Measurements from ENCODE around the gene SUPT3H.

SUPT3H gene

DNA sequence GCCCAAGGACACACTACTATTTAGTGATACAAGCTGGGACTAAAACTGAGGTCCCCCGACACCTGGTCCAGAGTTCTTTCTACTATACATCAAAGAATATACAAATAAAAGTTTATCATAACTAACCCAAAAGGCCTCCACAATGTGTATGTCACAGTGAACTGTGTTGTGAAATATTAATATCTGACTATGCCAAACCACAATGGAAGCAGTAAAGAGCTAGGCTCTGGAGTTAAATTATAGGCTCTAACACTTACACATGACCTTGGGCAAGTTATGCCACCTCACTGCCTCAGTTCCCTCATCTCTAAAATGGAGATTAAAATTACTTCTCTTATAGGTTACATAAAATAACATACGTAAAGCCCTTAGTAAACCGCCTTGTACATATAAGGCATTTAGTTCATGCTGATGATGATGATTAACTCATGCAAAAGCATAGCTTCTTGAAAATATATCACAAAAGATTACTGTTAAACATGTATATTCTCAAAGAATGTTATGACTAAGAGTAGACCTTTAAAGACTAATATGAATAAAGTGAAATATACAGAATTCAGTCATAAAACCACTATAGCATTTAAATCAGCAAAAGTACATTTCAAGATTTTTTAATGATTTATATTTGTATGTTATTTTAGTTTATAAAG lies 5.7 kb downstream of the SUPT3H start:
- H3K9me3 Mint-ChIP-seq = no peaks in the 10 kb centered on the region
- H3K27me3 Mint-ChIP-seq (ENCODE audit: low read depth) = no peaks in the 10 kb centered on the region
- H3K36me3 Mint-ChIP-seq (ENCODE audit: low read depth) = peaks cover 2% of the 10 kb centered on the region
- no peak overlapping the region for H3K4me3 Mint-ChIP-seq
- H3K27ac Mint-ChIP-seq = no peak overlapping the region
- peaks cover 10% of the 10 kb centered on the region for H3K4me1 Mint-ChIP-seq (ENCODE audit: low read depth)

DNA sequence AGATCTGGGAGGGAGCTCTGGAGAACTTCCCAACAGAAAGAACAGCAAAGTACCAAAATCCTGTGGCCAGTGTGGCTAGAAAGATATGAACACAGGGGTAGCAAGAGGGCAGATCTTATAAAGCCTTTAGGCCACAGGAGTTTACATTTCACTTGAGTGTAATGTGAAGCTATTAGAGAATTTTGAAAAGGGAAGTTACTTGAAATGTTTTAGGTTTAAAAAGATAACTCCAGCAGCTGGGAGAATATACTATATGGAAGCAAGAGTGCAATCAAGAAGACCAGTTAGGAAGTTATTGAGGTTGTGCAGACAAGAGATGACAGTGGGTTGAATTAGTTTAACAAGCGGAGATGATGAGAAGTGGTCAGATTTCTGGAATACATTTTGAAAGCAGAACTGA lies 7.9 kb downstream of the SUPT3H start:
- Mint-ChIP-seq H3K36me3 (ENCODE audit: low read depth) (peaks cover 2% of the 10 kb centered on the region), H3K4me3 (no peak overlapping the region), H3K27ac (no peak overlapping the region), H3K27me3 (ENCODE audit: low read depth) (no peaks in the 10 kb centered on the region), H3K4me1 (ENCODE audit: low read depth) (no peaks in the 10 kb centered on the region), H3K9me3 (no peaks in the 10 kb centered on the region)

DNA sequence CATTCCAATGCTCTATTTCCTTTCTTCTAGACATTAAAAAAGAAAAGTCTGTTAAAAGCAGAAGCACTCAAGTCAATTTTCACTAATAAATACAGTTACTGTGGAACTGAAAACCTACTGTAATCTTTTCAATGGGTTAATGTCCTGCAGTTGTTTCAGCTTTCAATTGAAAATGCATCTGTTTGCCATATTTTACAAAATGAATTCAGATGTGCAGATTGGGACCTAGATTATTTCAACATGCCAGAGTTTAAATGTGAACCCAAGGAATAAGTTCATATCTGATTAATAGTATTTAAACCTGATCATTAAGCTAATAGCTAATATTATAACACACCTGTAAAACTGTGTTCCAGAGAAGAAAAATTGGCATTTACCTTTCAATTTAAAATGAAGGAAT lies 9.7 kb downstream of the SUPT3H start:
- H3K4me3 Mint-ChIP-seq = no peak overlapping the region

DNA sequence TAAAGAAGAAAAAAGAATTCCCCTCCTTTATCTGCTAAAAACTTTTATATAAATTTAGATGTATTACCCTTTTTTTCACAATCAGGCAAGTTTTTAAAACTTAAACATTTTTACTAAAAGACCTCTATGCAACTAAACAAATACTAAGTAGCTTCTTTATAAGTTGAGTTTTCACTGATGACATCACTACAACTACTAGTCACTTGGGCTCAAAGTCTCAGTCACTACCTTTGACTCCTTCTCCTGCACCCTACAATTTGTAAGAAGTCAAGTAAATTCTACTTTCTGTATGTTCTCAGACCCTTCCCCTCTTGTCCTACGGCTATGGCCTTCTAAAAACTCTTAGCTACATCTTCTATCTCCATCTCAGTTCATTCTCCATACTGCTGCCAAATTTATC lies 11.2 kb downstream of the SUPT3H start:
- peaks cover 3% of the 10 kb centered on the region for H3K4me1 Mint-ChIP-seq (ENCODE audit: low read depth)
- no peaks in the 10 kb centered on the region for H3K9me3 Mint-ChIP-seq
- H3K4me3 Mint-ChIP-seq = no peak overlapping the region
- H3K27ac Mint-ChIP-seq = no peak overlapping the region
- H3K27me3 Mint-ChIP-seq (ENCODE audit: low read depth) = no peaks in the 10 kb centered on the region
- H3K36me3 Mint-ChIP-seq (ENCODE audit: low read depth) = peaks cover 6% of the 10 kb centered on the region

More for the DNA sequence above, 9.7 kb downstream of the SUPT3H start:
- Mint-ChIP-seq H3K9me3 (no peaks in the 10 kb centered on the region), H3K36me3 (ENCODE audit: low read depth) (peaks cover 2% of the 10 kb centered on the region), H3K27ac (no peak overlapping the region), H3K27me3 (ENCODE audit: low read depth) (no peaks in the 10 kb centered on the region), H3K4me1 (ENCODE audit: low read depth) (peaks cover 3% of the 10 kb centered on the region)

DNA sequence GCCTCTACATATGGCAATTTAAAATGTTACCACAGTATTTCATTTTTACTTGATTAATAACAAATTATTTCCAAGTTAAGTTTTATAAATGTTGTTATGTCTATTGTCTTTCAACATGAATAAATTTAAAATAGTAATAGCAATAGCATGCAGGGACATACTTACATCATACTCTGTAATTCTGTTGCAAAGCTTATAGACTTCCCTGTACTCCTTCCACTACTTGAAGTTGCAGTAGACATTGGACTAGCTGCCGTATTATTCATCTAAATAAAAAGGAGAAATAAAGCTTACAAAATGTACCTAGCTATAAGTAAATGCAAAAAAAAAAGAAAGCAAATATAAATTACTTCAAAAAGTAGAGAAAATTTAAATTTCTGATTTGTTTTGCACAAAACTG lies 12.7 kb downstream of the SUPT3H start:
- Mint-ChIP-seq H3K4me3 (no peak overlapping the region), H3K27ac (no peak overlapping the region), H3K27me3 (ENCODE audit: low read depth) (no peaks in the 10 kb centered on the region), H3K4me1 (ENCODE audit: low read depth) (peaks cover 3% of the 10 kb centered on the region), H3K9me3 (no peaks in the 10 kb centered on the region), H3K36me3 (ENCODE audit: low read depth) (peaks cover 6% of the 10 kb centered on the region)

DNA sequence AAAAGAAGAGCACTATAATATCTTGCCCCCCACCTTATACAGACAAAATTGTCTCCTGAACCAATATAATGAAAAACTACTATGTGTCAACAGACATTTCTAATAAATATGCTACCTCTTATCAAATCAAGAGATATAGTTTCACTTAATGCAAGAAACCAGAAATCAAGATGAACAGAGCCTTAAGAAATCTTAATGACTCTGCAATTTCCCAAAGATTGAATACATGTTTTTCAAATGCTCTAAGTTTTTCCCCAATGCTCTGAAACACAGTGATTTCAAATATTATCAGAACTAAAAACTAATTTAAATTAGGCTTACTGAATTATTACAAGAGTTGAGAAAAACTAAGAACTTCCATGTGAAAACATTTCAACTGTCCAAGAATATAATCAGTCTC lies 13.3 kb downstream of the SUPT3H start:
- H3K36me3 Mint-ChIP-seq (ENCODE audit: low read depth) = peaks cover 6% of the 10 kb centered on the region
- no peaks in the 10 kb centered on the region for H3K27me3 Mint-ChIP-seq (ENCODE audit: low read depth)
- H3K9me3 Mint-ChIP-seq = no peaks in the 10 kb centered on the region
- peaks cover 3% of the 10 kb centered on the region for H3K4me1 Mint-ChIP-seq (ENCODE audit: low read depth)
- H3K27ac Mint-ChIP-seq = no peak overlapping the region
- H3K4me3 Mint-ChIP-seq = no peak overlapping the region

DNA sequence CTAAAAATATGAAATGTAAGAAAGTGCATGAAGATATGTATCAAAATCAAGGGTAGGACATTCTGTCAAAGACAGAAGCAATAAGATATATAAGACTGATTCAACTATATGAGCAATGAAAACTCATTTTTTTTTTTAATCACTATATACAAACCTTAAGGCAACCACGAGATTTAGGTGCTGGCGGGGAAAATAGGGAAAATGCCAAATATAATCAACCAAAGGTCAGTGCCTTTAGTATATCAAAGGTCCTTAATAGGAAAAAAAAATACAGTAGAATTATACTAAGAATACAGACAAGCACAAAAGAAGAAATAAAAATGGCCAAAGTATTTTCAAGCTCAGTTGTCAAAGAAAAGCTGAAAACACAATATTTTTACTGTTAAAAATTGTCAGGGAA lies 24.1 kb downstream of the SUPT3H start:
- Mint-ChIP-seq H3K4me1 (ENCODE audit: low read depth) (peaks cover 3% of the 10 kb centered on the region), H3K27me3 (ENCODE audit: low read depth) (no peaks in the 10 kb centered on the region), H3K36me3 (ENCODE audit: low read depth) (peaks cover 4% of the 10 kb centered on the region), H3K9me3 (no peaks in the 10 kb centered on the region), H3K27ac (no peak overlapping the region), H3K4me3 (no peak overlapping the region)

DNA sequence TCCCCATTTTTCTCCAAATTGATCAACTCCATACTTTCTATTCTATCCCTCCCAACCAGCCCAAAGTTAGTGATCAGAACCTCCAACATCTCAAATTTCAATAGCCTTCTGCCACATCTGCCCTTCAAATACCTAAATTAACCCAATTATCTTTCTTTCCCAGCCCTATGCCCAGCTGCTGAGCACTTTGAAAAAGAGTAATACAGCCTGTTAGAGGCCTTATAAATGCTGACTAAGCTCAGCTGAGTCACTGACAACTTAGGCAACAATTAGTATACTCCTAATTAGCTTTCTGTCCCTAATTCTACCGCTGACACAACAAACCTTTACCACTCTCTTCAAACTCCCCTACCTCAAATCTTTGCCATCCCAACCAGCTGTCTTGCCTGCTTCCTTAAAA lies 26.1 kb downstream of the SUPT3H start:
- no peaks in the 10 kb centered on the region for H3K9me3 Mint-ChIP-seq
- peaks cover 4% of the 10 kb centered on the region for H3K36me3 Mint-ChIP-seq (ENCODE audit: low read depth)
- no peak overlapping the region for H3K27ac Mint-ChIP-seq
- peaks cover 3% of the 10 kb centered on the region for H3K4me1 Mint-ChIP-seq (ENCODE audit: low read depth)
- no peak overlapping the region for H3K4me3 Mint-ChIP-seq
- H3K27me3 Mint-ChIP-seq (ENCODE audit: low read depth) = no peaks in the 10 kb centered on the region

DNA sequence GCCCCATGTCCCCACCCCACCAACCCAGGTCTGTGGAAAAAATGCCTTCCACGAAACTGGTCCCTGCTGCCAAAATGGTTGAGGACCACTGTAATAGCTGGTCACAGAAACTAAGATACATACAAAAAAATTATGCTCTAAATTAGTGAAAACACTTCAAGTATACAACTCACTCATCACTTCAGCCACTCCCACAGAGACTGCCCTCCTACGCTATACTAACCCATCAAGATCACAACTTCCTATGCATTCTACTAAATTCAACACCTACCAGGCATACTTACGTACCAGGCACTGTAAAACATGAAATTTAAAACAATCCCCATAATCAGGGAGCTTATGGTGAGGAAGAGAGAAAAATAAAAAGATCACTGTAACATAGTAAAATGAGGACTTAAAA lies 26.7 kb downstream of the SUPT3H start:
- H3K4me1 Mint-ChIP-seq (ENCODE audit: low read depth) = peaks cover 3% of the 10 kb centered on the region

DNA sequence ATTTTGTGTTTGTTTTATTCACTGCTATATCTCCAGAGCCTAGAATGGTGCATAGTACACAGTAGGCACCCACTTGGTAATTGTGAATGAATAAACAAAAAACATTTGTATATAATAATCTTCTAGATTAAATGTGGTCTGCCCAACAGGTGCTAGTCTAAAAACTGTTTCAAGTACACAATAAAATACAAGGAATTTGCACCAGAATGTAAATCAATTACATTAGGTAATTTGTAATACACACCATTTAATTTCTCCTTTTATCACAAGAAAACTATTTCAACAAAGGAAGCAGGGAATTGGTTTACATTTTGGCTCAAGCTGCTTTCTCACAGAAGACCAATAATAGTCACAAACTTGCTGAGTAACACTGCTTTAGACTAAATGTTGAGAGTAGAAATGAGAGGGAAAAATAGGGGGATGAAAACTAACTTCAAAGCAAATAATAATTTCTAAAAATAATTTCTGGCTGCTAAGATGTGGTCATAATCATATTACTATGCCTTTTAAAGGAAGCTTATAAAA lies 27.5 kb downstream of the SUPT3H start:
- H3K27ac Mint-ChIP-seq = no peak overlapping the region
- H3K36me3 Mint-ChIP-seq (ENCODE audit: low read depth) = peaks cover 4% of the 10 kb centered on the region
- no peak overlapping the region for H3K4me3 Mint-ChIP-seq
- no peaks in the 10 kb centered on the region for H3K27me3 Mint-ChIP-seq (ENCODE audit: low read depth)
- H3K4me1 Mint-ChIP-seq (ENCODE audit: low read depth) = peaks cover 3% of the 10 kb centered on the region
- H3K9me3 Mint-ChIP-seq = no peaks in the 10 kb centered on the region

More for the DNA sequence above, 26.7 kb downstream of the SUPT3H start:
- H3K4me3 Mint-ChIP-seq = no peak overlapping the region
- no peak overlapping the region for H3K27ac Mint-ChIP-seq
- no peaks in the 10 kb centered on the region for H3K27me3 Mint-ChIP-seq (ENCODE audit: low read depth)
- peaks cover 4% of the 10 kb centered on the region for H3K36me3 Mint-ChIP-seq (ENCODE audit: low read depth)
- H3K9me3 Mint-ChIP-seq = no peaks in the 10 kb centered on the region

DNA sequence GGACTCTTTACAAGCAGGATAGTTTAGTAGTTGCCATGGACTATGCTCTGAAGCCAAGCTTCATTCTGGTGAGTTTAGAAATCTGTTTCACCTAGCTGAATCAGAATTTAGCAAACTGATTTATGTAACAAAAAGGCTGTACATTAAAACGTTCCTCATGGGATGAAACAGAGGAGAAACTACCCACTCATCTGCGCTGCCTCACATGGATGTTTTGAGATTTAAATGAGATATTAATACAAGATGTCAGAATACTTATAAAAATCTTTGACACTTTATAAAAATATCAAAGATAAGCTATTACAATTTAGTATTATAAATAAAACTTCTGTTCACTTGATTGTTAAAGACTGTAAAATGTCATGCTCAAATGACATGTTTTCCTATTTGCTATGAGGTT lies 32.8 kb downstream of the SUPT3H start:
- H3K9me3 Mint-ChIP-seq = no peaks in the 10 kb centered on the region
- no peak overlapping the region for H3K27ac Mint-ChIP-seq
- peaks cover 4% of the 10 kb centered on the region for H3K36me3 Mint-ChIP-seq (ENCODE audit: low read depth)
- H3K4me1 Mint-ChIP-seq (ENCODE audit: low read depth) = no peaks in the 10 kb centered on the region
- no peak overlapping the region for H3K4me3 Mint-ChIP-seq
- H3K27me3 Mint-ChIP-seq (ENCODE audit: low read depth) = no peaks in the 10 kb centered on the region

DNA sequence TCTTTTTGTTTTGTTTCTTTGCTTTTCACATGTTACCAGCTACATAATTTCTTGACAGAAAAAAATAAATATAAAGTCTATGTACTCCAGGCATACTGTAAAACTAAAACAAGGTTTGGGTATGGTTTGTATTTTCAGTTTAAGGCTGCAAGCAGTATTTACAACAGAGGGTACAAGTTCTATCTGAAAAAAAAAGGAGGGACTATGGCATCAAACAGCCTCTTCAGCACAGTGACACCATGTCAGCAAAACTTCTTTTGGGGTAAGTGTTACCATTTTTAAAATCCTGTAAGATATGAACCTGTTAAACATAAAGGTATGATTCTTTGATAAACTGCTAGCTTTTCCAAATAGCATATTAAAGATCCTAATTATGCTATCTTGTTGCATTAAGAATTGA lies 49.2 kb downstream of the SUPT3H start:
- Mint-ChIP-seq H3K27me3 (ENCODE audit: low read depth) (peaks cover 3% of the 10 kb centered on the region), H3K4me3 (peak overlapping the region; percentile 16), H3K27ac (no peak overlapping the region), H3K36me3 (ENCODE audit: low read depth) (peaks cover 2% of the 10 kb centered on the region), H3K4me1 (ENCODE audit: low read depth) (peaks cover 26% of the 10 kb centered on the region), H3K9me3 (no peaks in the 10 kb centered on the region)

DNA sequence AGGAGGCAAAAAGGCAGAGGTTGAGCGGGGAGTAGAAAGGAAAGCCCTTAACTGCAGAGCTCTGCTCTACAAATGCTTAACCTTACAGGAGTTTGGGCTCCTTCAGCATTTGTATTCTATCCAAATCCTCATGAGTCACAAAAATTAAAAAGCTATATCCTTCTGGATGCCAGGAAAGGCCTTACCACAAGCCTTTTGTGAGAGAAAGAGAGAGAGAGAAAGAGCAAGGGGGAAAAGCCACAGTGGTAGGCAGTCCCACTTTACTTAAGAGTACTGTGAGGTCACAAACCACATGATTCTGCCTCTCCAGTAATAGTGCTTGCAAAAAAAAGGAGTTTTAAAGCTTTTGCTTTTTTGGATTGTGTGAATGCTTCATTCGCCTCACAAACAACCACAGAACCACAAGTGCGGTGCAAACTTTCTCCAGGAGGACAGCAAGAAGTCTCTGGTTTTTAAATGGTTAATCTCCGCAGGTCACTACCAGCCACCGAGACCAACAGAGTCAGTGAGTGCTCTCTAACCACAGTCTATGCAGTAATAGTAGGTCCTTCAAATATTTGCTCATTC lies 49.7 kb downstream of the SUPT3H start, which contains the start of gene RUNX2:
RUNX2 (plus strand) TSS at position 375 of the 567 bp plus-strand sequence. CDS start 397 bp downstream, outside the sequence.
- Mint-ChIP-seq H3K27me3 (ENCODE audit: low read depth) (peaks cover 3% of the 10 kb centered on the region), H3K4me3 (peak within 1 kb of the TSS; percentile 57), H3K27ac (no peak within 1 kb of the TSS), H3K9me3 (no peaks in the 10 kb centered on the region), H3K4me1 (ENCODE audit: low read depth) (peaks cover 31% of the 10 kb centered on the region), H3K36me3 (ENCODE audit: low read depth) (peaks cover 2% of the 10 kb centered on the region)

DNA sequence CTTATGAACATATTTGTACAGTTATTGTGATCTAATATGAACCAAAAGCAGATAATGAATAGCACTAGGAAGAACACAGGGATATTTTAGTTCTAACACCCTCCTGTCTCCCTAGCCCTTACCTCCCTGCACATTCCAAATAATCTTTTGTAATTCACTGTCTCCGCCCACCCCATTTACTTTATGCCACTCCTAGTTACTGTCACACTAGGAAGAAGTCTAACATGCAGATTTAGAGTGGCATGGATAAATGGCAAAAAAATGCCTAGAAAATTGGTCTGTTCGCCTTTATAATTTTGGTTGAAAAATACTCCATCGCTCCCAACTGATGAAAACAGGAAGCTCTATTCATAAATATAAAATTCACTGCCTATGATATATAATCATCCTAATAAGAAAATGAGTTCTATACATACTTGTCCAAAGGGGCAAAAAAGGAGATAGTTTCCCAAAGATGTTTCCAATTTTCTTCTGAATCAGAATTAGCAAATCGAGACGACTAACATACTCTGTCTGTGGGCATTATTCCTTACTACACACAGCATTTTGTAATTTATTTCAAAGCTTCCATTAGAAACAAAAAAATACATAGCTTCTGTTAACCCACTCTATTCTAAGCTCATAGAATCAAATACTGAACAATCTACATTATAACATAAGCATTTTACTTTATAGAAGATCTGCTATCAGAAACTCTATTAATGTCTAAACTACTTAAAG lies 50.9 kb downstream of the SUPT3H start:
- H3K27me3 Mint-ChIP-seq (ENCODE audit: low read depth) = no peaks in the 10 kb centered on the region
- H3K27ac Mint-ChIP-seq = no peak overlapping the region
- no peaks in the 10 kb centered on the region for H3K9me3 Mint-ChIP-seq
- peaks cover 2% of the 10 kb centered on the region for H3K36me3 Mint-ChIP-seq (ENCODE audit: low read depth)
- peaks cover 35% of the 10 kb centered on the region for H3K4me1 Mint-ChIP-seq (ENCODE audit: low read depth)
- no peak overlapping the region for H3K4me3 Mint-ChIP-seq

Measured in T-helper 1 cell treated with Interleukin-12 subunit alpha and Interleukin-12 subunit beta and Interleukin-4 antibody, amounts not matched to agents 30 μg/mL and 1 μg/mL, for 36 hours (primary cell).